ENCODE results near the gene DDX39B. TPM values are rescaled to one million over a fixed set of nuclear protein-coding genes. Genes with fewer than 3 reads are reported as not detected.
"Not testable (repeated sequence)": the region's sequence is repeated elsewhere in the genome, so short reads cannot be mapped to it uniquely, and the experiment has no call there.

Gene DDX39B
- total and polyA plus RNA-seq, 10 donors, result 291 to 768 (median 381) TPM

- Histone ChIP-seq H3K36me3 (no peaks in the 10 kb centered on the region), H3K27me3 (replicated peaks in 1 of 7) (no peaks in the 10 kb centered on the region), H3K27ac (no peak overlapping the region), H3K4me3 (no peak overlapping the region), H3K9me3 (no peaks in the 10 kb centered on the region), H3K4me1 (peaks cover 0 to 5% (median 0%) of the 10 kb centered on the region in 6 donors)
- TF ChIP-seq CTCF (IDR thresholded peaks at IDR 0.05 in 8 of 11, conservative IDR thresholded peaks at IDR 0.05 in 3 of 11), result no peak
- TF ChIP-seq POLR2A (IDR thresholded peaks at IDR 0.05), result no peak
- TF ChIP-seq POLR2AphosphoS5 (IDR thresholded peaks at IDR 0.05), result no peak
- 74 to 84% (median 76%) methylated on average over 3 of the region's 3 CpGs for WGBS, 5 donors
- DNase-seq, result no peak
- intact Hi-C loops (cut with DNase I; ENCODE audit: low total_unique reads), result no loop called here
Observed at GRCh38 chr6:31521835-31522234, 20.0 kb downstream of the DDX39B start.

GRCh38 chr6:31513456-31514165 is 28.2 kb downstream of the DDX39B start:
- Histone ChIP-seq H3K4me3 (no peak overlapping the region), H3K4me1 (peaks cover 0 to 10% (median 0%) of the 10 kb centered on the region in 6 donors), H3K36me3 (peaks cover 0 to 38% (median 26%) of the 10 kb centered on the region in 6 donors), H3K9me3 (no peaks in the 10 kb centered on the region), H3K27ac (no peak overlapping the region), H3K27me3 (replicated peaks in 1 of 7) (no peaks in the 10 kb centered on the region)
- TF ChIP-seq CTCF (IDR thresholded peaks at IDR 0.05 in 8 of 11, conservative IDR thresholded peaks at IDR 0.05 in 3 of 11) (no peak), POLR2AphosphoS5 (IDR thresholded peaks at IDR 0.05) (no peak), POLR2A (IDR thresholded peaks at IDR 0.05) (no peak)
- WGBS, 5 donors, result 72 to 97% (median 74%) methylated on average over 4 to 5 of the region's 5 CpGs
- intact Hi-C loops (cut with DNase I; ENCODE audit: low total_unique reads), result no loop called here
- no peak for DNase-seq

GRCh38 chr6:31510007-31510406 is 31.8 kb downstream of the DDX39B start:
- WGBS, 5 donors, result 81 to 90% (median 84%) methylated on average over 4 of the region's 4 CpGs
- Histone ChIP-seq H3K4me3 (no peak overlapping the region), H3K27me3 (replicated peaks in 1 of 7) (no peaks in the 10 kb centered on the region), H3K4me1 (no peaks in the 10 kb centered on the region), H3K36me3 (peaks cover 0 to 74% (median 55%) of the 10 kb centered on the region in 6 donors), H3K27ac (no peak overlapping the region), H3K9me3 (no peaks in the 10 kb centered on the region)
- no peak for DNase-seq
- no peak for TF ChIP-seq POLR2A (IDR thresholded peaks at IDR 0.05)
- TF ChIP-seq CTCF (IDR thresholded peaks at IDR 0.05 in 8 of 11, conservative IDR thresholded peaks at IDR 0.05 in 3 of 11), result no peak
- TF ChIP-seq POLR2AphosphoS5 (IDR thresholded peaks at IDR 0.05), result no peak
- intact Hi-C loops (cut with DNase I; ENCODE audit: low total_unique reads), result no loop called here

DNA sequence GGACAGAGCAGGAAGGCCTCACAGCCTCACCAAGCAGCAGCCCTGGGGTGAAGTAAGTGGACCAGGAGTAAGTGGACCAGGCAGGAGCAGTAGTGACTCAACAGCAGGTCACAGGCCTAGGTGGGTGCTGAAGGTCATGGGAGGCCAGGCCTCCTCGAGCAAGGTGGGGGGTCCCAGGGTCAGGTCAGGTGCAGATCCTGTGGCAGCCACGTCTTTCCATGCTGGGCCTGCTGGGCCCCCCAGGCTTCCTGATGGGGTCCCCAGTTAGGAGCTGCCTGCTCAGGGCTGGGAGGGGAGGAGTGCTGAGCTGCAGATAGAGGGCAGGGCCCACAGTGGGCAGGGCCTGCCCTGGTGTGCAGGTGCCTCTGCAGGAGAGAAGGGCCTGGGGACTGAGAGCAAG is 32.8 kb downstream of the DDX39B start:
- DNase-seq; H3K9me3 ChIP-seq; H3K27me3 ChIP-seq (replicated peaks in 1 of 7); H3K4me3 ChIP-seq; H3K27ac ChIP-seq; H3K4me1 ChIP-seq; intact Hi-C loops (cut with DNase I; ENCODE audit: low total_unique reads): not testable (repeated sequence)
- peaks cover 0 to 74% (median 55%) of the 10 kb centered on the region in 6 donors for H3K36me3 ChIP-seq
- 43 to 80% (median 45%) methylated on average over 1 to 2 of the region's 2 CpGs; no CpG with 5 or more reads in 1 of the 5 donors for WGBS, 5 donors

All from spleen (tissue), 11 donors.